DMS53 (cell line): ENCODE measurements around the gene KLK1.
"Not testable (repeated sequence)": the region's sequence is repeated elsewhere in the genome, so short reads cannot be mapped to it uniquely, and the experiment has no call there.

ENCODE experiments used
- DNase-seq: peaks from one replicate; lab custom pipeline; 2025; lab: John Stamatoyannopoulos, UW

KLK1 gene

GRCh38 chr19:50792272-50793250 is 31.0 kb downstream of the KLK1 start:
- peak; percentile 32 for DNase-seq

- peak; percentile 47 for DNase-seq
These were observed 31.9 kb downstream of the KLK1 start for GRCh38 chr19:50791594-50792271.

DNA sequence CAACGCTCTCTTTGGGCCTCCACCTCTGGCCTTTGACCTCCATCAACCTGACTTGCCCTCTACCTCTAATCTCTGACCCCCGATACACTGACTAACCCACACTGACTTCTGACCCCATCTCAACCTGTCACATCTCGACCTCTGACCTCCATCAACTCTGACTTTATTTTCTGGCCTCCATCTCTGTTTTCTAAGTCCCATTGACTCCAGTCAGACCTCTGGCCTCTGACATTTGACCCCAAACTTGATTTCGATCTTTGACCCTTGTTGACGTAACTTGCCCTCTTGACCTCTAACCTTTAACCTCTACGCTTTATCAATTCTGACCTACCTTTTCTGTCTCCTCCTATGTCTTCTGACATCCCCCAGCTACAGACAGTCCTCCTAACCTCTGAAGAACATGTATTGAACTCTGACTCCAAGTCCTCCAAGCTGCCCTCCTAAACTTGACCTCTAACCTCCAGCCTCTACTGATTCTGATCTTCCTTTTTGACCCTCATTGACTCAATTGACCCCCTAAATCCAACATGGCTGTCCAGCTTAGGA is 32.6 kb downstream of the KLK1 start:
- DNase-seq = no peak

GRCh38 chr19:50790396-50790795 is 33.2 kb downstream of the KLK1 start, which contains the start of gene ACP4:
Gene ACP4 (plus strand): TSS chr19:50790415. CDS start chr19:50790415, 0 bp downstream.
- DNase-seq = no peak

- DNase-seq = no peak
These were observed 38.3 kb downstream of the KLK1 start for GRCh38 chr19:50785329-50785728.

DNA sequence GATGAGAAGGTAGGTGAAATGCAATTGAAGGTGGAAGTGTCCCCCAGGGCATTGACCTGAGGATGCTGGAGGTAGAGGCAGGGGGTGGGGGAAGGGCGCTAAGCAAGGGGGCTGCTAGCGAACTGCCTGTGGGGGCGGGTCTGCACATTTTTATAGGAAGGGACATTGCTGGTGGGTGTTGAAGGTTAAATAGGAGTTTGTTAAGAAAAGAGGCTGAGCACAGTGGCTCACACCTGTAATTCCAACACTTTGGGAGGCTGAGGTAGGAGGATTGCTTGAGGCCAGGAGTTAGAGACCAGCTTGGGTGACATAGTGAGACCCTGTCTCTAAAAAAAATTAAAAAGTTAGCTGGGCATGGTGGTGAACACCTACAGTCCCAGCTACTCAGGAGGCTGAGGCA is 38.9 kb downstream of the KLK1 start:
- no peak for DNase-seq

DNA sequence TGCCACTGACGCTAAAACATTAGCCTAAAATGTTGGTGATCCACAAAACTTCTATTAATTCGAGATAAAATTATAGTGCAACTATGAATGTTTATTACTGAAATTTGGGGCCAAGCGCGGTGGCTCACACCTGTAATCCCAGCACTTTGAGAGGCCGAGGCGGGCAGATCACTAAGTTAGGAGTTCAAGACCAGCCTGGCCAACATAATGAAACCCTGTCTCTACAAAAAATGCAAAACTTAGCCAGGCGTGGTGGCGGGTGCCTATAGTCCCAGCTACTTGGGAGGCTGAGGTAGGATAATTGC is 39.8 kb downstream of the KLK1 start:
- DNase-seq = not testable (repeated sequence)

DNA sequence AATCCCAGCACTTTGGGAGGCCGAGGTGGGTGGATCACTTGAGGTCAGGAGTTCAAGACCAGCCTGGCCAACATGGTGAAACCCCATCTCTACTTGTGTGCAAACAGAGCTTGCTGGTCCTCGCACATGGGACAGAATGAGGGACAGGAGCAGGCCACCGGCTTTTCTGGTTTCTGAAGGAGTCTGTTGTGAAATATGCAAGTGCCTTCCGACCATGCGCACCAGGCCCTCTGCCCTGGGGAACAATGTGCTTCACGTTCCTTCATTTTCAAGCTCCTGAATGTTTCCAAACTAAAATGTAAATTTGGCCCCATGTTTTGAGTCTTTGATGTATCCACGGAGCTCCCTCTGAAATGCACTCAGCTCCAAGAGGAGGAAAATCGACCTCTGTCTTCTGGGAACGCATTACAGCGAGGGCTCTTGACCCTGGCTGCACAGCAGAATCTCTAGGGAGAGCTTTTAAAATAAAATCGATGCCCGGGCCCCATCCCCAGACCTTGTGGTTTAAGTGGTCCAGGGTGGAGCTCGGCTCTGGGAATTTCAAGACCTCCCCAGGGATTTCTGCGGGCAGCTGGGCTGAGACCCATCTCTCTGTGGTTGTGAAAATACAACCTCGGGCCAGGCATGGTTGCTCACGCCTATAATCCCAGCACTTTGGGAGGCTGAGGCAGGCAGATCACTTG is 42.7 kb downstream of the KLK1 start:
- DNase-seq = no peak

GRCh38 chr19:50779504-50780457 is 43.8 kb downstream of the KLK1 start:
- DNase-seq = no peak

DNA sequence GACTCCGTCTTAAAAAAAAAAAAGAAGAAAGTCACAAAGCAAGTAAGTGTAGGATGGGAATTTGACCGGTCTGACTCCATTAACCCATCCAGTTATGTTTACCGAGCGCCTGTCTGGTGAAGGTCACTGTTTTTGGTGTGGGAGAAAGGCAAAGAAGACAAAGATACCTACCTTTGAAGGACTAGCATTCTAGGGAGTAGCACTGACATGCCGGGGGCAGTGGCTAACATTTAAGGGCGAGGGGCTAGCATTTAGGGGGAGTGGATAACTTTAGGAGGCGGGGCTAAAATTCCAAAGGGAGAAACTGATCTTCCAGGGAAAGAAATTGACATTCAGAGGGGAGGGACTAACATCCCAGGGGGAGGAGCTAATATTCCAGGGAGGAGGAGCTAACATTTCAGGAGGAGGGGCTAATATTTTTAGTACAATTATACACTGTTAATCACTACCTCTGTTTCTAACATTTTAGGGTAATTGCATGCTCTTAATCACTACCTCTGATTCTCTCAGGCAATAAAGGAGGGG is 44.6 kb downstream of the KLK1 start:
- DNase-seq = no peak

DNA sequence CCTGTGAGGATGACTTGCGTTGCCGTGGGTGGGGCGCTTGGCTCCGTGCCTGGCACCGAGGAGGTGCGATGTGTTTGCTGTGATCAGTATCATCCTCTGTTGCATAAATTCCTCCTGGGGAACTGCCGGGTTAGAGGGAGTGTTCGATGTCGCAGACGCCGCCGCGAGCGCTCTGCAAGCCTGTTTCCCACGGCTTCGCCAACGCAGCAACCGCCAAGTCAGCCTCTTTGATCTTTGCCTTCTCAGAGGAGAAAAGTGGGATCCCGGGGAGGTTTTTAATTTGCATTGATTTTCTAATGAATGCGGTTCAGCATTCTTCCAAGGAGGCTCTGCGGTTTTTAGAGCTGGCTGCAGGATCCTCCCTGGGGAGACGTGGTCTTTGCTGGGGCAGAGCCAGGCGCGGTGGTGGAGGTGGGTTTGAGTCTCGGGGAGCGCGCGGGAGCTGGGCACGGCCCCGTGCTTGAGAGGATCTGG is 45.7 kb downstream of the KLK1 start:
- peak; percentile 23 for DNase-seq

- no peak for DNase-seq
These were observed 46.3 kb downstream of the KLK1 start for GRCh38 chr19:50777261-50777660.

GRCh38 chr19:50776131-50776530 is 47.5 kb downstream of the KLK1 start:
- DNase-seq = no peak

DNA sequence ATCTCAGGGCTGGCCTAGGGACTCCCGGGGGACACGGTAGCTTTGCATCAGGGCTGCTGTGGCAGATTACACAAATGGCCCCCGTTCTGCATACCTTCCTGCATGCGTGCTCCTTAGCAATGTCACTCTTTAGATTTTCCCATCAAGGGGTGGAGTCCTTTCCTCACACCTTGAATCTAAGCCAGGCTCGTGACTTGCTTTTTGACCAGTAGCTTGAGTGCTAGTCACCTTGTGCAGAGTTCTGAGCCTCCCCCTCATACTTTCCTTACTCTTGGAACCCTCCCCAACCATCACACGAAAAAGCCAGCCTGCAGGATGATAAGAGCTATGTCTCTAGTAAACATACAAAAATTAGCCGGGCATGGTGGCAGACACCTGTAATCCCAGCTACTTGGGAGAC is 50.1 kb downstream of the KLK1 start:
- not testable (repeated sequence) for DNase-seq

GRCh38 chr19:50772912-50773311 is 50.7 kb downstream of the KLK1 start:
- DNase-seq = not testable (repeated sequence)

GRCh38 chr19:50772476-50772875 is 51.1 kb downstream of the KLK1 start:
- peak; percentile 21 for DNase-seq

DNA sequence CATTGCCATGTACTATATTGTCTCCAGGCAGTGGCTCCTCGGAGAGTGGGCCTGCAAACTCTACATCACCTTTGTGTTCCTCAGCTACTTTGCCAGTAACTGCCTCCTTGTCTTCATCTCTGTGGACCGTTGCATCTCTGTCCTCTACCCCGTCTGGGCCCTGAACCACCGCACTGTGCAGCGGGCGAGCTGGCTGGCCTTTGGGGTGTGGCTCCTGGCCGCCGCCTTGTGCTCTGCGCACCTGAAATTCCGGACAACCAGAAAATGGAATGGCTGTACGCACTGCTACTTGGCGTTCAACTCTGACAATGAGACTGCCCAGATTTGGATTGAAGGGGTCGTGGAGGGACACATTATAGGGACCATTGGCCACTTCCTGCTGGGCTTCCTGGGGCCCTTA is 52.7 kb downstream of the KLK1 start:
- no peak for DNase-seq

DNA sequence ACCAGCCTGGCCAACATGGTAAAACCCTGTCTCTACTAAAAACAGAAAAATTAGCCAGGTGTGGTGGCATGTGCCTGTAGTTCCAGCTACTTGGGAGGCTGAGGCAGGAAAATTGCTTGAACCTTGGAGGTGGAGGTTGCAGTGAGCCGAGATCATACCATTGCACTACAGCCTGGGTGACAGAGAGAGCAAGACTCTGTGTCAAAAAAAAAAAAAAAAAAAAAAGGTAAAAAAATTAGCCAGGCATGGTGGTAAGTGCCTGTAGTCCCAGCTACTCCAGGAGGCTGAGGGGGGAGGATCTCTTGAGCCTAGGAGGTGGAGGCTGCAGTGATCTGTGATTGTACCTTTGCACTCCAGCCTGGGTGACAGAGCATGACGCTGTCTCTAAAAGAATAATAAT is 53.4 kb downstream of the KLK1 start, which contains the start of gene GPR32:
TSS of gene GPR32 (plus strand) at position 301 of the 400 bp plus-strand sequence. CDS start 137 bp downstream, outside the sequence.
- not testable (repeated sequence) for DNase-seq
